GM19193 (cell line): ENCODE data around the gene IRF9.

Experiments
- POLR2A ChIP-seq: IDR thresholded peaks from 4 replicates; pipeline ENCODE4 v1.6.1; 2011; ENCODE audit not compliant: insufficient read depth, insufficient read length; ENCODE audit errors: extremely low read depth

Gene IRF9

GRCh38 chr14:24126939-24127338, 34.1 kb upstream of the IRF9 start:
- no peak for TF ChIP-seq POLR2A

DNA sequence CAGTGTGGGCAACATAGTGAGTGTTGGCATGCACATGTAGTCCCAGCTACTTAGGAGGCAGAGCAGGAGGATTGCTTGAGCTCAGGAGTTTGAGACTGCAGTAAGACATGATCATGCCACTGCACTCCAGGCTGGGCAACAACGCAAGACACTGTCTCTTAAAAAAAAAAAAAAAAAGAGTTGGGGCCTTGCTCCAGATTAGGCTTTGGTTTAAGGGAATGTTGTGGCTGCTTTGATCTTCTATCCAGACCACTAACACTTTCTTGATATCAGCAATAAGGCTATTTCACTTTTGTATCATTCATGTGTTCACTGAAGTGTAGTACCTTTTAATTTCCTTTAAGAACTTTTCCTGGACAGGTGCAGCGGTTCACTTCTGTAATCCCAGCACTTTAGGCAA, 33.4 kb upstream of the IRF9 start:
- TF ChIP-seq POLR2A = no peak

- TF ChIP-seq POLR2A = no peak
Observed at GRCh38 chr14:24129410-24129998, 31.6 kb upstream of the IRF9 start.

- TF ChIP-seq POLR2A = no peak
Observed at GRCh38 chr14:24130380-24130716, 30.7 kb upstream of the IRF9 start, which contains the start of gene FITM1. TSS of gene FITM1 (plus strand) at chr14:24130659. CDS start at chr14:24131564, 905 bp downstream.

- no peak for TF ChIP-seq POLR2A
Observed at GRCh38 chr14:24130717-24131548, 30.1 kb upstream of the IRF9 start.

DNA sequence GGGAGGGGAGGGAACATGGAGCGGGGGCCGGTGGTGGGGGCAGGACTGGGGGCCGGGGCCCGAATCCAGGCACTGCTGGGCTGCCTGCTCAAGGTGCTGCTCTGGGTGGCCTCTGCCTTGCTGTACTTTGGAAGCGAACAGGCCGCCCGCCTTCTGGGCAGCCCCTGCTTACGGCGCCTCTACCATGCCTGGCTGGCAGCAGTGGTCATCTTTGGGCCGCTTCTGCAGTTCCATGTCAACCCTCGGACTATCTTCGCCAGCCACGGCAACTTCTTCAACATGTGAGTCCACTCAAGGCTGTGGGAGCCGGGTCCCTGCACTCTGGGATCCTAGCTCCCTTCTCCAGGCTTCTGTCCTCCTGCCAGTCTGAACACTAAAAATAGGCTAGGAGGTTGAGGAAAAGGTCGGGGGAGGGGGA, 29.5 kb upstream of the IRF9 start:
- TF ChIP-seq POLR2A = no peak

DNA sequence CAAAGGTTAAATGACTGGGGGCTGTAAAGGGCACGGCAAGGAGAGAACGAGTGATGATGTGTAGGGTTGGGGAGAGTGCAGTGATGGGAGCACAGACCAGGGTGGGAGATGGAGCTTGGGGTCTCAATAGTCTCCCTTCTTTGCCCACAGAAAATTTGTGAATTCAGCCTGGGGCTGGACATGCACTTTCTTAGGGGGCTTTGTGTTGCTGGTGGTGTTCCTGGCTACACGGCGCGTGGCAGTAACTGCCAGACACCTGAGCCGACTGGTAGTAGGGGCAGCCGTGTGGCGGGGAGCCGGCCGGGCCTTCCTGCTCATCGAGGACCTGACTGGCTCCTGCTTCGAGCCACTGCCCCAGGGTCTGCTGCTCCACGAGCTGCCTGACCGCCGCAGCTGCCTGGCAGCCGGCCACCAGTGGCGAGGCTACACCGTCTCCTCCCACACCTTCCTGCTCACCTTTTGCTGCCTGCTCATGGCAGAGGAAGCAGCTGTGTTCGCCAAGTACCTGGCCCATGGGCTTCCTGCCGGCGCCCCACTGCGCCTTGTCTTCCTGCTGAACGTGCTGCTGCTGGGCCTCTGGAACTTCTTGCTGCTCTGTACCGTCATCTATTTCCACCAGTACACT, 28.9 kb upstream of the IRF9 start:
- TF ChIP-seq POLR2A = no peak

GRCh38 chr14:24132976-24133375, 28.1 kb upstream of the IRF9 start:
- no peak for TF ChIP-seq POLR2A

DNA sequence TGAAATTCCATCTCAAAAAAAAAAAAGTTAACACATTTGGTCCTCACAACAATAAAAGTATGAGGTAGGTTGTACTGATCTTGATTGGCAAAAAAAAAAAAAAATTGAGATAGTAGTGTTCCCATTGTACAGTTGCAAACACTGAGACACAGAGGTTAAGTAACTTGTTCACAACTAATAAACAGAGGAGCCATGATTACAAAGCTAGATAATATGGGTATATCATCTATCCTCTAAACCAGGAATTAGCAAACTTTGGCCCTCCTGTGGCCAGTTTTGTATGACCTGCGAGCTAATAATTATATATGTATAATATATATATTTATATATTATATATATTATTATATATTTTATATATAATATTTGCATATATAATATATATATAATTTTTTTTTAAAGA, 27.3 kb upstream of the IRF9 start:
- TF ChIP-seq POLR2A = no peak

DNA sequence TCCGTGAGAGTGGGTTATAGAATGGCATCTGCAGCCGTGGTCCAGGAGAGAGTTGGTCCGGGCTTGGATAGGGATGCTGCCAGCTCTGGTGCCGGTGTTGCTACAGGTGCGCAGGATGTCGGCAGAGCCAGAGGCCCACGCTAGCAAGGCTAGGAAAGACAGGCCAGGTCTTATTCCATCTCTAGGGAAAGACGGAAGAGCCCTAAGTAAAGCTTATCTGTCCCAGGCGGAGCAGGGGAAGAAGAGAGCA, 25.6 kb upstream of the IRF9 start:
- no peak for TF ChIP-seq POLR2A

DNA sequence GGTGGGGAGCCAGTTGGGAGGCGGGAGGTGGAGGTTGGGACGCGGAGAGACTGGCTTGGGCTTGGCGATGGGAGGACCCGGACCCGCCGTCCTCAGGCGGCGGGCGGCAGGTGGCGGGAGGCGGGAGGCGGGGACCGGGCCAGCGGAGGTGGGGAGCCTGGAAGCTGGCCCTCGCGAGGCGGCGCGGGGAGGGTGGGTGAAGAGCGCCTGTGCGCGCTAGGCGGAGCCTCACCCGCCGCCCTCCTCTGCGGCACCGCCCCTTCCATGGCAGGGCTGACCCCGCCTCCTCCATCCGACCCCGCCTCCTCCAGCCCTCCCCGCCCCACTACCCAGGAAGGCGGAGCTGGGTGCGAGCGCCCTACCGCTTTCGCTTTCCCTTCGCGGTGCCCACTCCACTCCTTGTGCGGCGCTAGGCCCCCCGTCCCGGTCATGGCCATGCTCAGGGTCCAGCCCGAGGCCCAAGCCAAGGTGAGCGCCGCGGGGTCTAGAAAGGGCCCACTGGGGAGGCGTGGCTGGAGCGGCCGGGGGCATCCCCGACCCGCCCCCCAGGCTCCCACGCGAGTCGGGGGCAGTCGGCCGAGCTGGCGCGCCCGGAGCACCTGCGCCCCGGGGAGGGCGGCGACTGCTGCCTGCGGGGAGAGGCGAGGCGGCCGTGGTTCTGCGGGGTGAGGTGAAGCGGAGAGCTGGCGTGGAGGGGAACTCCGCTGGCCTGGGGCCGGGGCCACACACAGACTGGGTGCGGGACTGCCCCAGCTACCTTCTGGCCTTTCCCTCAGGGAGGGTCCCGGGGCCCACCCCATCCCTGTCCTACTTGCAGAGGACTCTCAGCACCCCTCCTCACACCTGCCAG, 25.0 kb upstream of the IRF9 start, which contains the start of gene PSME1:
Gene PSME1 (plus strand): TSS at position 361 of the 850 bp plus-strand sequence. CDS start 69 bp downstream, at position 430.
- peak; percentile 67 for TF ChIP-seq POLR2A

DNA sequence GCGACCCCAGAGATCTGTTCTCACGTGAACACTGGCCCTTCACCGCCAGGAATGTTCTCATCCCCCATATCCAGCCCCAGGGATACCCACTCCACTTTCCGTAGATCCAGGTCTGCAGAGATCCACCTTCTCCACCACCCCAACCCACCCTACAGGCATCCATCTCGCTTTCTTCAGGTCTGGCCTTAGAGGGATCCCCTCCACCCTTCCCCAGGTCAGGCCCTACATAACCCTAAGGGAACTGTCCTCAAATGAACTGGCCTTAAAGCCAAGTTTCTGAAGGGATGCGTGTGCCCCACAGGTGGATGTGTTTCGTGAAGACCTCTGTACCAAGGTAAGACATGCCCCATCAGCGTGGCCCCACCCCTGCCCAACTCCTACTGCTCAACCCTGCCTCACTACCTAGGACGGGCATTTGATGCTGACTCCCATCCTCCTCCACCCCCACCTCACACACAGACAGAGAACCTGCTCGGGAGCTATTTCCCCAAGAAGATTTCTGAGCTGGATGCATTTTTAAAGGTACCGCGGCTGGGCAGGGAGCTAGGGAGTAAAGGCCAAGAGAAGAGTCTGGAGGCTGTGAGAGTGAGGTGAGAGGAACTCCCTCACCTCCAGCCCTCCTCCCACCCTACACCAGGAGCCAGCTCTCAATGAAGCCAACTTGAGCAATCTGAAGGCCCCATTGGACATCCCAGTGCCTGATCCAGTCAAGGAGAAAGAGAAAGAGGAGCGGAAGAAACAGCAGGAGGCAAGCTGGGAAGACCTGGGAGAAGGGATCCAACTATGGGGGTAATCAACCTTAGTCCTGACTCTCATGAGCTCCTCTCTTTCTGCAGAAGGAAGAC, 24.2 kb upstream of the IRF9 start:
- TF ChIP-seq POLR2A = no peak

DNA sequence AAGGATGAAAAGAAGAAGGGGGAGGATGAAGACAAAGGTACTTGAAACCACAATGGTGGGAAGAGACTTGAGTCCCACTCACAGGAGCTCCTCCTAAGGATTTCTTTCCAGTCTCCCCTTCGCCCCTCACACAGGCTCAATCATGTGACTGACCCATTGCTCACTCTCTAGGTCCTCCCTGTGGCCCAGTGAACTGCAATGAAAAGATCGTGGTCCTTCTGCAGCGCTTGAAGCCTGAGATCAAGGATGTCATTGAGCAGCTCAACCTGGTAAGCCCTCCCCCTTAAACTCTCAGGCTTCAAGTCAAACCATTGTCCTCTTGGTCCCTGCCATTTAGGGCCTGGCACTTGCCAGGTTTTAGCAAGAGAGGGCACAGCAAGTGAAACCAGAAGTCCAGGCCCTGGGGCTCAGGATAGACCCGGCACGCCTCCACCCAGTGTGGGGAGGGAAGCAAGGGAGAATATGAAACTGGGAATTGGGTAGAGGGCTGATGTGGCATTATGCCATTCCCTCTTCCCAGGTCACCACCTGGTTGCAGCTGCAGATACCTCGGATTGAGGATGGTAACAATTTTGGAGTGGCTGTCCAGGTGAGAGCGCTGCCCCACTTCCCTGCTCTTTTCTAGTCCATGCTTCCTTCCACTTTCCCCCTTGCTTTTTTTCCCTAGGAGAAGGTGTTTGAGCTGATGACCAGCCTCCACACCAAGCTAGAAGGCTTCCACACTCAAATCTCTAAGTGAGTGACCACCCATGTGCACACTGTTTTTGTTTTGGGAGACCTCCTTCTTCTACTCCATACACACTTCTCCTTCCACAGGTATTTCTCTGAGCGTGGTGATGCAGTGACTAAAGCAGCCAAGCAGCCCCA, 23.3 kb upstream of the IRF9 start:
- TF ChIP-seq POLR2A = peak; percentile 15
